ENCODE data around the gene EIF3L.

The EIF3L gene

DNA sequence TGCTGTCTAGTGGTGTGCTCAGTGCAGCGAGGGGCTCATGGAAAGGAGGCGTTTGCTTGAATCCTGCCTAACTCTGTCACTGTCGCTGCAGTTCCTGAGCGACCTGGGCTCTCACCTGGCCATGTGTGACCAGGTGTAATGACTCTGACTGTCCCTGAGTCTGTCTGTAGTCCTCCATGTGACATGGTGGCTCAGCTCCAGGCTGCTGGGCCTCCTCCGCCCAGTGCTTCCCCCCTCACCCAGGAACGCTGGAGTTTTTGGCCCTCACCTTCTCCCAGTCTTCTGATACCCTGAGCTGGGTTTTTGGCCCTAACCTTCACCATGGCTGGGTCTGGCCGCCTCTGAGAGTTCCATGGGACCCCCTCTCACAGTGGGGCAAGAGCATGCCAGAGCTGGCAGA, 77.1 kb downstream of the EIF3L start:
- no peaks in the 10 kb centered on the region for H3K27me3 ChIP-seq (ENCODE audit: insufficient read depth, low read depth)
- H3K4me3 ChIP-seq (IDR thresholded peaks at IDR 0.05; ENCODE audit: insufficient read depth, low read depth, low read length), result no peak overlapping the region
- no peak overlapping the region for H3K4me2 ChIP-seq
- H3K79me2 ChIP-seq (ENCODE audit: insufficient read depth, low read depth), result no peaks in the 10 kb centered on the region
- H3K27ac ChIP-seq, result no peak overlapping the region
- no peaks in the 10 kb centered on the region for H3K36me3 ChIP-seq (ENCODE audit: insufficient read depth)
- TF ChIP-seq, protein P1, sequence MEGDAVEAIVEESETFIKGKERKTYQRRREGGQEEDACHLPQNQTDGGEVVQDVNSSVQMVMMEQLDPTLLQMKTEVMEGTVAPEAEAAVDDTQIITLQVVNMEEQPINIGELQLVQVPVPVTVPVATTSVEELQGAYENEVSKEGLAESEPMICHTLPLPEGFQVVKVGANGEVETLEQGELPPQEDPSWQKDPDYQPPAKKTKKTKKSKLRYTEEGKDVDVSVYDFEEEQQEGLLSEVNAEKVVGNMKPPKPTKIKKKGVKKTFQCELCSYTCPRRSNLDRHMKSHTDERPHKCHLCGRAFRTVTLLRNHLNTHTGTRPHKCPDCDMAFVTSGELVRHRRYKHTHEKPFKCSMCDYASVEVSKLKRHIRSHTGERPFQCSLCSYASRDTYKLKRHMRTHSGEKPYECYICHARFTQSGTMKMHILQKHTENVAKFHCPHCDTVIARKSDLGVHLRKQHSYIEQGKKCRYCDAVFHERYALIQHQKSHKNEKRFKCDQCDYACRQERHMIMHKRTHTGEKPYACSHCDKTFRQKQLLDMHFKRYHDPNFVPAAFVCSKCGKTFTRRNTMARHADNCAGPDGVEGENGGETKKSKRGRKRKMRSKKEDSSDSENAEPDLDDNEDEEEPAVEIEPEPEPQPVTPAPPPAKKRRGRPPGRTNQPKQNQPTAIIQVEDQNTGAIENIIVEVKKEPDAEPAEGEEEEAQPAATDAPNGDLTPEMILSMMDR (conservative IDR thresholded peaks at IDR 0.05; ENCODE audit: low read depth, low read length), result no peak
- no peak overlapping the region for H3K9ac ChIP-seq
- no peaks in the 10 kb centered on the region for H3K4me1 ChIP-seq (ENCODE audit: low read depth, poor library complexity, severe bottlenecking)
- H4K20me1 ChIP-seq (ENCODE audit: insufficient read depth), result no peaks in the 10 kb centered on the region
- no peak overlapping the region for H2AFZ ChIP-seq (ENCODE audit: low read depth)

DNA sequence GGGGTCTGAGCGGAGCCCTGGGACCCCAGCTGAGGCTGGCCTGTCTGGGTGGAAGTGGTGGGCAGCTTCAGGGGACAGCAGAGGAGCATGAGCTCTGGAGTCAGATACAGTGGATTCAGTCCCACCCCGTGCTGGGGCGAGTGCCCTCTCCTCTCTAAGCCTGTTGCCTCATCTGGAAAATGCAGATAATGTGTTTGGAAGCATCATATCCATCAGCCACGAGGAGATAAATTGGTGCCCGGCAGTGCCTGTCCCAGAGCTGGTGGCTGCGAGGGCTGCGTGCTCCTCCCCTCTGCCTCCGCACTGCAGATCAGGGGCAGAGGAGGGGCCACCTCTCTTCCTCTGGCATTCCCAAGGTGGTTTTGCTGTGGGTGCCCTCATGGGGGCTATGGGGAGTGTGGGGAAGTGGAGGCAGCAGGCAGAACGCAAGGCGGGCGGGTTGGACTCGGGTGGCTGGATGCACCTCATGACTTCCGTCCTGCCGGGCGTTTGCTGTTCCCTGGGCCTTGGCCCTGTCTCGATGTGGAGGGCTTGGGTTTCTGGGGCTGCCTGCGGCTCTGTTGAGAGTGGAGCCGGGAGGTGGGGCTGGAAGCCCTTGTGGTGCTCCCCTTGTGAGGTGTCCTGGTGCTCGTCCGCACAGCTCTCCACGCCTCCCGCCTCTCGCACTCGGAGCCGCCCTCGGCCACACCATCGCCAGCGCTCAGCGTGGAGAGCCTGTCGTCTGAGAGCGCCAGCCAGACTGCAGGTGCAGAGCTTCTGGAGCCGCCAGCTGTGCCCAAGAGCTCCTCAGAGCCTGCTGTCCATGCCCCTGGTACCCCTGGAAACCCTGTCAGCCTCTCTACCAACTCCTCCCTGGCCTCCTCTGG, 77.8 kb downstream of the EIF3L start:
- Histone ChIP-seq H3K27me3 (ENCODE audit: insufficient read depth, low read depth) (no peaks in the 10 kb centered on the region), H3K79me2 (ENCODE audit: insufficient read depth, low read depth) (no peaks in the 10 kb centered on the region), H3K4me1 (ENCODE audit: low read depth, poor library complexity, severe bottlenecking) (no peaks in the 10 kb centered on the region), H3K27ac (no peak overlapping the region), H3K9ac (no peak overlapping the region), H3K36me3 (ENCODE audit: insufficient read depth) (no peaks in the 10 kb centered on the region), H2AFZ (ENCODE audit: low read depth) (no peak overlapping the region), H3K4me3 (IDR thresholded peaks at IDR 0.05; ENCODE audit: insufficient read depth, low read depth, low read length) (no peak overlapping the region), H4K20me1 (ENCODE audit: insufficient read depth) (no peaks in the 10 kb centered on the region), H3K4me2 (no peak overlapping the region)
- TF ChIP-seq, protein P1 (conservative IDR thresholded peaks at IDR 0.05; ENCODE audit: low read depth, low read length), result no peak

DNA sequence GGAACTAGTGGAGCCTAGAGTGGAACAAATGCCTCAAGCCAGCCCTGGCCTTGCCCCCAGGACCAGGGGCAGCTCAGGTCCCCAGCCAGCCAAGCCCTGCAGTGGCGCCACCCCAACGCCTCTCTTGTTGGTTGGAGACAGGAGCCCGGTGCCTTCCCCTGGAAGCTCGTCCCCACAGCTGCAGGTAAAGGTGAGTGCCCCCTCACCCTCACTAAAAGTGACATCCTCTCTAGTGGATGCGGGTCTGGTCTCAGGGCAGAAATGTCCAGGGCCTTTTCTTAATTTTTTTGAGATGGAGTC, 78.4 kb downstream of the EIF3L start:
- Histone ChIP-seq H3K36me3 (ENCODE audit: insufficient read depth) (no peaks in the 10 kb centered on the region), H3K27me3 (ENCODE audit: insufficient read depth, low read depth) (no peaks in the 10 kb centered on the region), H2AFZ (ENCODE audit: low read depth) (no peak overlapping the region), H3K27ac (no peak overlapping the region), H4K20me1 (ENCODE audit: insufficient read depth) (no peaks in the 10 kb centered on the region), H3K79me2 (ENCODE audit: insufficient read depth, low read depth) (no peaks in the 10 kb centered on the region), H3K9ac (no peak overlapping the region), H3K4me2 (no peak overlapping the region), H3K4me1 (ENCODE audit: low read depth, poor library complexity, severe bottlenecking) (no peaks in the 10 kb centered on the region), H3K4me3 (IDR thresholded peaks at IDR 0.05; ENCODE audit: insufficient read depth, low read depth, low read length) (no peak overlapping the region)
- TF ChIP-seq, protein P1 (conservative IDR thresholded peaks at IDR 0.05; ENCODE audit: low read depth, low read length), result no peak

DNA sequence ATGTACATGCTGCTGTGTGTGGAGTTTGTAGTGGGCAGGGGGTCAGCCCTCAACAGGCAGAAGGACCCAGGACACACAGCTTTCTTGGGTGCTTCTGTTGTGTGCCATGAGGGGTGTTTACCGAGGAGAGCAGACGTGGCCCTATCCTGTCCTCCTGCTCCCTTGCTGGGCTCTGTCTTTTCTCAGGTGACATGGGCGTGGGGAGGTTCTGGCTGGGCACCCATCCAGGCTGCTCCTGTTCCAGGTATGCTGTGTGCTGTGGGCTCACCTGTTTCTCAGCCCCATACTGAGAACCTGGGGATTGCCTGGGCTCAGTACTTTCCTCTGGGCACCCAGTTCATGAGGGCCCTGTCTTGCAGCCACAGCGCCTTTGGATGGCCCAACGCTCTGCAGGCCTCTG, 80.2 kb downstream of the EIF3L start:
- Histone ChIP-seq H3K27me3 (ENCODE audit: insufficient read depth, low read depth) (no peaks in the 10 kb centered on the region), H3K4me3 (IDR thresholded peaks at IDR 0.05; ENCODE audit: insufficient read depth, low read depth, low read length) (no peak overlapping the region), H3K36me3 (ENCODE audit: insufficient read depth) (no peaks in the 10 kb centered on the region), H3K4me2 (no peak overlapping the region), H3K4me1 (ENCODE audit: low read depth, poor library complexity, severe bottlenecking) (peaks cover 9% of the 10 kb centered on the region), H4K20me1 (ENCODE audit: insufficient read depth) (no peaks in the 10 kb centered on the region), H2AFZ (ENCODE audit: low read depth) (no peak overlapping the region), H3K79me2 (ENCODE audit: insufficient read depth, low read depth) (no peaks in the 10 kb centered on the region), H3K27ac (no peak overlapping the region), H3K9ac (no peak overlapping the region)
- TF ChIP-seq, protein P1 (conservative IDR thresholded peaks at IDR 0.05; ENCODE audit: low read depth, low read length), result no peak
